ENCODE results near the gene TTF1. TPM values are rescaled to one million over a fixed set of nuclear protein-coding genes. Genes with fewer than 3 reads are reported as not detected.

The TTF1 gene
- total RNA-seq, 2 experiments from 2014 or later: 12.4 to 12.8 TPM

DNA sequence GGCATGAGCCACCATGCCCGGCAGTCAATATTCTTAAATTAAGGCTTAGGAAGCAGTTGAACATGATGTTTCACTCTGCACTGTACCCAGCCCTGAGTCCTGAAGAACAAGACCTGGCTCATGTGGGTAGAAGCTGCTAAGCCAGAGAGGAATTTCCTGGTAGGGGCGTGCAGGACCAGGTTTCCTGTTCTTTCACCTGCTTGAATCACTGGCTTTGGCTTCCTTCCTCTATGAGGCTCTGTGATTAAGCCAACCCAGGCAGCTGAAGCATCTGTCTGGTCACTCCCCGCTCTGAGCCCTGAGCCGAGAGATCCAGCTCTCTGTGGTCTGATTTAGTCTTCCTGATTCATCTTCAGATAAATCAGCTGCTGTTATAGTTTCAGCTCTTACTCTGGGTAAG, 32.5 kb upstream of the TTF1 start:
- Histone ChIP-seq H3K27me3 (ENCODE audit: control insufficient read depth in 1 of 2, insufficient read depth in 2 of 2, low read length in 2 of 2) (peaks cover 5 to 24% of the 10 kb centered on the region in 2 experiments), H3K36me3 (ENCODE audit: insufficient read depth, low read length) (no peaks in the 10 kb centered on the region), H3K9me3 (ENCODE audit: control insufficient read depth in 1 of 2, insufficient read depth in 1 of 2, low read length in 2 of 2) (no peaks in the 10 kb centered on the region), H3K27ac (ENCODE audit: low read depth in 1 of 2, low read length in 2 of 2) (no peak overlapping the region), H3K4me1 (ENCODE audit: insufficient read depth, low read length) (no peaks in the 10 kb centered on the region), H3K4me3 (ENCODE audit: low read length) (no peak overlapping the region)
- peaks cover 68% of the 10 kb centered on the region for H3K27me3 Mint-ChIP-seq
- H3K36me3 Mint-ChIP-seq (ENCODE audit: low read depth): no peaks in the 10 kb centered on the region
- intact Hi-C loops (cut with DNase I, micrococcal nuclease): no loop called here
- H3K9me3 Mint-ChIP-seq: no peaks in the 10 kb centered on the region
- CTCF ChIA-PET: no interaction called here
- ATAC-seq (ENCODE audit: poor library complexity) (no peak), DNase-seq (no peak)
- H3K4me1 Mint-ChIP-seq (ENCODE audit: low read depth): no peaks in the 10 kb centered on the region
- H3K27ac Mint-ChIP-seq: no peak overlapping the region
- H3K4me3 Mint-ChIP-seq: no peak overlapping the region
- TF ChIP-seq, protein P1, sequence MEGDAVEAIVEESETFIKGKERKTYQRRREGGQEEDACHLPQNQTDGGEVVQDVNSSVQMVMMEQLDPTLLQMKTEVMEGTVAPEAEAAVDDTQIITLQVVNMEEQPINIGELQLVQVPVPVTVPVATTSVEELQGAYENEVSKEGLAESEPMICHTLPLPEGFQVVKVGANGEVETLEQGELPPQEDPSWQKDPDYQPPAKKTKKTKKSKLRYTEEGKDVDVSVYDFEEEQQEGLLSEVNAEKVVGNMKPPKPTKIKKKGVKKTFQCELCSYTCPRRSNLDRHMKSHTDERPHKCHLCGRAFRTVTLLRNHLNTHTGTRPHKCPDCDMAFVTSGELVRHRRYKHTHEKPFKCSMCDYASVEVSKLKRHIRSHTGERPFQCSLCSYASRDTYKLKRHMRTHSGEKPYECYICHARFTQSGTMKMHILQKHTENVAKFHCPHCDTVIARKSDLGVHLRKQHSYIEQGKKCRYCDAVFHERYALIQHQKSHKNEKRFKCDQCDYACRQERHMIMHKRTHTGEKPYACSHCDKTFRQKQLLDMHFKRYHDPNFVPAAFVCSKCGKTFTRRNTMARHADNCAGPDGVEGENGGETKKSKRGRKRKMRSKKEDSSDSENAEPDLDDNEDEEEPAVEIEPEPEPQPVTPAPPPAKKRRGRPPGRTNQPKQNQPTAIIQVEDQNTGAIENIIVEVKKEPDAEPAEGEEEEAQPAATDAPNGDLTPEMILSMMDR (IDR thresholded peaks at IDR 0.05): no peak
- POLR2A ChIA-PET: no interaction called here

DNA sequence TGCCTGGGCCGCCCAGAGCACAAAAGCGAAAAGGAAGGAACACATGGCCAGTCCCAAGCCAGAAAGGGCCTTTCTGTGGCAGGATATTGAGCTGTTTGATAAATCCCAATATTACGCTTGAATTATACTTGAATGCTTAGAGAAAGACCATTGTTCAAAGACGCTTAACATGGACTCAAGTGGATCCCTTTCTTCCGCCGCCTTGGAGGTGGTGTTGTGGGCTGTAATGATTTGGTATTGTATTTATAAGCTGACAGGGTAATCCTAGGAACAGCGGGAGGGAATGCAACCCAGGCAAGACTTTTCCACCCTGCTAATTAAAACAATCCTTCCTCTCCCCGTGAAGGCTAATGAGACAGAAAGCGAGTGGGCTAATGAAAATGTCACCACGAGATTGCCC, 28.2 kb upstream of the TTF1 start:
- intact Hi-C loops (cut with DNase I, micrococcal nuclease): no loop called here
- no peak for ATAC-seq (ENCODE audit: poor library complexity)
- Mint-ChIP-seq H3K4me1 (ENCODE audit: low read depth) (no peaks in the 10 kb centered on the region), H3K27ac (no peak overlapping the region), H3K27me3 (peaks cover 63% of the 10 kb centered on the region), H3K36me3 (ENCODE audit: low read depth) (no peaks in the 10 kb centered on the region), H3K4me3 (no peak overlapping the region), H3K9me3 (no peaks in the 10 kb centered on the region)
- Histone ChIP-seq H3K4me3 (ENCODE audit: low read length) (no peak overlapping the region), H3K27me3 (ENCODE audit: control insufficient read depth in 1 of 2, insufficient read depth in 2 of 2, low read length in 2 of 2) (peaks cover under 1 to 5% of the 10 kb centered on the region in 2 experiments), H3K36me3 (ENCODE audit: insufficient read depth, low read length) (no peaks in the 10 kb centered on the region), H3K27ac (ENCODE audit: low read depth in 1 of 2, low read length in 2 of 2) (no peak overlapping the region), H3K9me3 (ENCODE audit: control insufficient read depth in 1 of 2, insufficient read depth in 1 of 2, low read length in 2 of 2) (no peaks in the 10 kb centered on the region), H3K4me1 (ENCODE audit: insufficient read depth, low read length) (no peaks in the 10 kb centered on the region)
- ChIA-PET POLR2A (no interaction called here), CTCF (no interaction called here)
- TF ChIP-seq, protein P1 (IDR thresholded peaks at IDR 0.05): no peak
- DNase-seq: no peak

DNA sequence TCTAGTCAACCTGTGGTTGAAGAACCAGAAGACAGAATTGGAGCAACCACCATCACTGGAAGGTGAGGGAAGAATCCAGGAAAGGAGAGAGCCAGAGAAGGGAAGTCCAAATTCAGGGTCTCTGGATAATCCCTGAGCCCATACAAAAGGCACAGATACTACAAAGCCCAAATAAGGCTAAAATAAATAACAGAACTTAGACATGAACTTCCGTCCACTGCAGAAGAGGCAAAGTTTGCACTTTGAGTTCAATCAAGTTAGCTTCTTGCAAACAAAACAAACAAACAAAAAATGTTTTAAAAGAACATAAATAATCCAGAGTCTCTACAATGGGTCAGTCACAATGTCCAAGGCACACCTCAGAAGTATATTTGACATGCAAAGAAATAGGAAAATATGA, 24.4 kb upstream of the TTF1 start:
- ChIA-PET CTCF (no interaction called here), POLR2A (no interaction called here)
- intact Hi-C loops (cut with DNase I, micrococcal nuclease): no loop called here
- Mint-ChIP-seq H3K36me3 (ENCODE audit: low read depth) (no peaks in the 10 kb centered on the region), H3K4me1 (ENCODE audit: low read depth) (no peaks in the 10 kb centered on the region), H3K9me3 (no peaks in the 10 kb centered on the region), H3K27ac (no peak overlapping the region), H3K4me3 (no peak overlapping the region), H3K27me3 (peaks cover 74% of the 10 kb centered on the region)
- TF ChIP-seq, protein P1 (IDR thresholded peaks at IDR 0.05): no peak
- ATAC-seq (ENCODE audit: poor library complexity): no peak
- H3K4me1 ChIP-seq (ENCODE audit: insufficient read depth, low read length): no peaks in the 10 kb centered on the region
- H3K4me3 ChIP-seq (ENCODE audit: low read length): no peak overlapping the region
- no peak overlapping the region for H3K27ac ChIP-seq (ENCODE audit: low read depth in 1 of 2, low read length in 2 of 2)
- H3K9me3 ChIP-seq (ENCODE audit: control insufficient read depth in 1 of 2, insufficient read depth in 1 of 2, low read length in 2 of 2): no peaks in the 10 kb centered on the region
- DNase-seq: no peak
- H3K36me3 ChIP-seq (ENCODE audit: insufficient read depth, low read length): no peaks in the 10 kb centered on the region
- H3K27me3 ChIP-seq (ENCODE audit: control insufficient read depth in 1 of 2, insufficient read depth in 2 of 2, low read length in 2 of 2): peaks cover 6 to 21% of the 10 kb centered on the region in 2 experiments
